HepG2 (cell line): ENCODE measurements around the gene ST3GAL5. TPM values are rescaled to one million over a fixed set of nuclear protein-coding genes. Genes with fewer than 3 reads are reported as not detected.

Experiments used
- ATAC-seq: fragments of 200-7000 bp; cut with Tn5 transposase; 3 replicates; pipeline ENCODE4 v1.9.1; 2020; ENCODE audit warnings: mild to moderate bottlenecking, moderate library complexity
- BruUV-seq: library from RNA; stranded (reverse); fragments of 400-500 nt; replicated peaks from 2 replicates; lab custom pipeline; 2021; lab: Mats Ljungman, UMichigan
- CTCF ChIA-PET: fragments of 300-600 bp; formaldehyde crosslinking; extraction: SDS; loops from one replicate; lab custom pipeline; 2021; ENCODE audit warnings: low total read pairs, inconsistent platforms, low intra/inter-chr PET ratio; lab: Yijun Ruan, JAX
- POLR2A ChIA-PET: fragments of 350-600 bp; sonication (Branson Sonifier 250); formaldehyde crosslinking; loops from one replicate; lab custom pipeline; 2020; ENCODE audit warnings: antibody characterized with exemption, inconsistent platforms; lab: Yijun Ruan, JAX
- DNase-seq: peaks from one replicate; pipeline ENCODE4 v3.0.0-alpha.2; 2015; ENCODE audit warnings: low spot score
- FAIRE-seq: peaks from 3 replicates; lab custom pipeline; 2011; peaks lifted over from hg19 to GRCh38; lab: Jason Lieb, UNC
- H2AFZ ChIP-seq: one replicate; pipeline ENCODE4 v1.6.1; 2011; ENCODE audit warnings: low read length, inconsistent platforms
- H3K27ac ChIP-seq: fragments of 300-600 bp; 3 replicates; pipeline ENCODE4 v1.8.0; 2011; ENCODE audit warnings: mixed run types, mild to moderate bottlenecking, mixed read lengths, low read length, inconsistent platforms; ENCODE audit not compliant: insufficient read depth; ENCODE audit errors: extremely low read length
- H3K27me3 ChIP-seq, 2 experiments: fragments of 200-600 bp in 1 of 2; 2 replicates in 1 of 2; 3 replicates in 1 of 2; pipeline versions ENCODE4 v1.6.0 to v1.8.0; 2011; ENCODE audit warnings: low read length in 2 of 2, mild to moderate bottlenecking in 2 of 2, moderate library complexity in 2 of 2, inconsistent platforms in 1 of 2; ENCODE audit not compliant: insufficient read depth in 2 of 2, control insufficient read depth in 1 of 2
- H3K36me3 ChIP-seq, 2 experiments: fragments of 200-600 bp in 1 of 2; replicated peaks in 1 of 2; 2 replicates in 1 of 2; 3 replicates in 1 of 2; pipeline versions ENCODE4 v1.5.1 to v1.8.0; 2011; ENCODE audit warnings: low read length in 2 of 2, inconsistent platforms in 1 of 2; ENCODE audit not compliant: insufficient read depth in 2 of 2, control insufficient read depth in 1 of 2
- H3K4me1 ChIP-seq: 2 replicates; pipeline ENCODE4 v1.5.1; 2012; ENCODE audit warnings: low read length, inconsistent platforms; ENCODE audit not compliant: insufficient read depth
- H3K4me2 ChIP-seq: 2 replicates; pipeline ENCODE4 v1.6.0; 2011; ENCODE audit warnings: low read depth, low read length, inconsistent platforms
- H3K4me3 ChIP-seq, 3 experiments: fragments of 200-600 bp in 1 of 3; sonication (generic), shearing (Covaris generic) in 1 of 3; replicated peaks in 1 of 3; 2 replicates each; pipeline ENCODE4 v1.5.1; 2011 to 2016; ENCODE audit warnings: low read length in 3 of 3, inconsistent platforms in 2 of 3, low read depth in 2 of 3, mild to moderate bottlenecking in 2 of 3, control low read depth in 1 of 3, mixed read lengths in 1 of 3; ENCODE audit not compliant: insufficient read depth in 1 of 3
- H3K79me2 ChIP-seq: one replicate; pipeline ENCODE4 v1.6.1; 2011; ENCODE audit warnings: low read length, inconsistent platforms; ENCODE audit not compliant: insufficient read depth
- H3K9ac ChIP-seq: 2 replicates; pipeline ENCODE4 v1.6.0; 2011; ENCODE audit warnings: mild to moderate bottlenecking, low read depth, low read length, inconsistent platforms; ENCODE audit not compliant: insufficient read depth
- H3K9me3 ChIP-seq: 2 replicates; pipeline ENCODE4 v1.5.1; 2012; ENCODE audit warnings: mild to moderate bottlenecking, low read length
- H4K20me1 ChIP-seq: 2 replicates; pipeline ENCODE4 v1.6.0; 2011; ENCODE audit warnings: inconsistent platforms, mild to moderate bottlenecking, low read length, moderate library complexity; ENCODE audit not compliant: insufficient read depth
- CREB1 ChIP-seq, 2 experiments: fragments of 450-650 bp in 1 of 2; IDR thresholded peaks; 2 replicates each; pipeline ENCODE4 v1.6.1; 2016 to 2017; ENCODE audit warnings: control low read depth in 1 of 2, mild to moderate bottlenecking in 1 of 2, missing compliant biosample characterization in 1 of 2, missing genetic modification characterization in 1 of 2
- FOXK1 ChIP-seq: sonication (generic); formaldehyde crosslinking; IDR thresholded peaks from 2 replicates; pipeline ENCODE4 v1.4.0; 2020; ENCODE audit warnings: low read depth, missing genetic modification reagents, borderline replicate concordance
- PRMT3 ChIP-seq: sonication (generic); formaldehyde crosslinking; IDR thresholded peaks from 2 replicates; pipeline ENCODE4 v1.8.1; 2022; ENCODE audit warnings: low read depth, mild to moderate bottlenecking, moderate library complexity, missing genetic modification reagents, borderline replicate concordance
- ZFP90 ChIP-seq: sonication (generic); formaldehyde crosslinking; IDR thresholded peaks from 2 replicates; pipeline ENCODE4 v1.8.0; 2022; ENCODE audit warnings: missing genetic modification reagents, mild to moderate bottlenecking, inconsistent platforms, borderline replicate concordance
- ZFX ChIP-seq: sonication (generic); formaldehyde crosslinking; IDR thresholded peaks from 2 replicates; pipeline ENCODE4 v1.4.0; 2020; ENCODE audit warnings: mild to moderate bottlenecking, low read depth, missing genetic modification reagents, moderate library complexity
- ZNF264 ChIP-seq: sonication (generic); formaldehyde crosslinking; IDR thresholded peaks from 2 replicates; pipeline ENCODE4 v1.4.0; 2020; ENCODE audit warnings: missing genetic modification reagents
- ZNF563 ChIP-seq: sonication (generic); formaldehyde crosslinking; IDR thresholded peaks from 2 replicates; pipeline ENCODE4 v1.8.0; 2022; ENCODE audit warnings: mild to moderate bottlenecking, moderate library complexity, missing genetic modification reagents
- WGBS: methylation state at CpG from one replicate; pipeline ENCODE4 v1.1.6; 2017; ENCODE audit warnings: low lambda C conversion rate; 5-methylcytosine and 5-hydroxymethylcytosine counted together
- in situ Hi-C: cut with HindIII; loops from 2 replicates; pipeline ENCODE4 v1.10.0; 2017; ENCODE audit warnings: low pct_unique_long_range_greater_than_20kb; ENCODE audit not compliant: extremely low pct_ligation_motif_present
- intact Hi-C: fragments of 100-400 bp; cut with micrococcal nuclease; formaldehyde crosslinking; loops from one replicate; pipeline ENCODE4 v1.10.0; 2022; ENCODE audit not compliant: unreplicated experiment
- polyA plus RNA-seq, 8 experiments: library from polyadenylated mRNA; depleted of rRNA in 3 of 8; stranded (reverse) in 7 of 8; unstranded in 1 of 8; fragments of >200 nt; fragmentation: Illumina TruSeq in 4 of 8; extraction: Trizol in 4 of 8; gene quantifications; 2 replicates each; pipeline versions ENCODE4 v1.2.1 to v1.2.3, GENCODE V29; 2011 to 2016; ENCODE audit warnings: low read depth in 4 of 8, missing spikeins in 1 of 8, mixed read lengths in 1 of 8; ENCODE audit not compliant: insufficient read depth in 1 of 8
- total RNA-seq, 5 experiments: library from RNA; depleted of rRNA; stranded (reverse); fragments of >200 nt; fragmentation: Illumina TruSeq; extraction: Trizol; gene quantifications; 2 replicates each; pipeline ENCODE4 v1.2.3, GENCODE V29; 2016; ENCODE audit warnings: low read depth in 1 of 5
- TF ChIP-seq, protein P1 (sequence below): sonication (generic); formaldehyde crosslinking; IDR thresholded peaks from 2 replicates; pipeline ENCODE4 v1.8.0; 2022; ENCODE audit warnings: missing genetic modification reagents, low read depth, mild to moderate bottlenecking, borderline replicate concordance

ST3GAL5 gene
- total and polyA plus RNA-seq, 2 of the 13 experiments (the other 11 are each of a cell fraction or from before 2014, with no cell fraction given): 1.3 to 2.0 TPM

- Histone ChIP-seq H4K20me1 (no peaks in the 10 kb centered on the region), H3K9ac (no peak overlapping the region), H3K79me2 (no peaks in the 10 kb centered on the region), H3K27me3 (no peaks in the 10 kb centered on the region), H3K4me2 (no peak overlapping the region), H3K9me3 (no peaks in the 10 kb centered on the region), H3K36me3 (no peaks in the 10 kb centered on the region), H3K27ac (no peak overlapping the region), H2AFZ (no peak overlapping the region), H3K4me3 (no peak overlapping the region), H3K4me1 (peaks cover 40% of the 10 kb centered on the region)
- CTCF ChIA-PET: interaction anchor here (2.9 kb wide), 1 partner anchor 52 kb away, joined by 13 read pairs; no protein-coding TSS in a partner anchor
- 47% methylated on average over 9 of the region's 9 CpGs for WGBS
- no TSS peak for BruUV-seq
- intact Hi-C loops: no loop called here
- FAIRE-seq: no peak
- POLR2A ChIA-PET: no interaction called here
- in situ Hi-C loops: no loop called here
- no peak for DNase-seq
- ATAC-seq: no peak
- peak; percentile 97 for TF ChIP-seq ZNF264 (CRISPR knock-in tag)
- peak; percentile 3; the same call in 1 of the 2 replicates for TF ChIP-seq CREB1 (IDR thresholded peaks at IDR 0.05)
- TF ChIP-seq CREB1 (CRISPR knock-in tag; IDR thresholded peaks at IDR 0.05): no peak
- TF ChIP-seq ZFX: no peak
- no peak for TF ChIP-seq ZFP90
- TF ChIP-seq, protein P1, sequence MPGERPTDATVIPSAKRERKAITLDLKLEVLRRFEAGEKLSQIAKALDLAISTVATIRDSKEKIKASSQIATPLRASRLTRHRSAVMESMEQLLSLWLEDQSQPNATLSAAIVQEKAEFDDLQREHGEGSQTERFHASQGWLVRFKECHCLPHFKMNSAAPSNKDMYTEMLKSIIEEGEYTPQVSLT (CRISPR knock-in tag): no peak
Measured at GRCh38 chr2:85802354-85803103, 86.3 kb downstream of the ST3GAL5 start.

GRCh38 chr2:85801871-85802270, 86.9 kb downstream of the ST3GAL5 start:
- no TSS peak for BruUV-seq
- H4K20me1 ChIP-seq: no peaks in the 10 kb centered on the region
- peaks cover 34% of the 10 kb centered on the region for H3K4me1 ChIP-seq
- no peak overlapping the region for H3K4me3 ChIP-seq
- no peak overlapping the region for H3K4me2 ChIP-seq
- no peak overlapping the region for H3K9ac ChIP-seq
- no peak overlapping the region for H3K27ac ChIP-seq
- no peak overlapping the region for H2AFZ ChIP-seq
- FAIRE-seq: no peak
- POLR2A ChIA-PET: no interaction called here
- in situ Hi-C loops: no loop called here
- no peak for TF ChIP-seq ZNF563 (CRISPR knock-in tag)
- TF ChIP-seq PRMT3 (CRISPR knock-in tag): no peak
- no peak for TF ChIP-seq FOXK1 (CRISPR knock-in tag)
- WGBS: 37% methylated on average over 5 of the region's 5 CpGs
- no peaks in the 10 kb centered on the region for H3K79me2 ChIP-seq
- CTCF ChIA-PET: no interaction called here
- ATAC-seq: no peak
- intact Hi-C loops: no loop called here
- no peak for DNase-seq
- H3K9me3 ChIP-seq: no peaks in the 10 kb centered on the region
- H3K27me3 ChIP-seq: no peaks in the 10 kb centered on the region
- no peaks in the 10 kb centered on the region for H3K36me3 ChIP-seq
